ENCODE measurements around the gene TRIM40. TPM values are rescaled to one million over a fixed set of nuclear protein-coding genes. Genes with fewer than 3 reads are reported as not detected.

The TRIM40 gene
- polyA plus RNA-seq, 3 donors, result 0.07 to 0.10 TPM; not detected in 1

- no peak for DNase-seq (ENCODE audit: low read depth in 3 of 3, low spot score in 2 of 3)
These were observed 59.1 kb downstream of the TRIM40 start for GRCh38 chr6:30194797-30195690.

- DNase-seq (ENCODE audit: low read depth in 3 of 3, low spot score in 2 of 3), result no peak
These were observed 60.0 kb downstream of the TRIM40 start for GRCh38 chr6:30195951-30196350.

- no peak for DNase-seq (ENCODE audit: low read depth in 3 of 3, low spot score in 2 of 3)
These were observed 60.4 kb downstream of the TRIM40 start for GRCh38 chr6:30196376-30196775.

Other genes with a start within 250 kb of the TRIM40 start
- gene HLA-A, start 193.6 kb upstream of the TRIM40 start, polyA plus RNA-seq (ENCODE audit: insufficient read length in 3 of 3), result 100 to 1,000 TPM; 154 to 222 (median 202) TPM
- 10 to 100 TPM; 38.7 to 46.4 (median 43.4) TPM for gene POLR1H, start 74.9 kb upstream of the TRIM40 start, polyA plus RNA-seq (ENCODE audit: insufficient read length in 3 of 3)
- gene PPP1R11, start 68.9 kb upstream of the TRIM40 start, polyA plus RNA-seq (ENCODE audit: insufficient read length in 3 of 3), result 10 to 100 TPM; 65.9 to 70.4 (median 66.3) TPM
- gene RNF39, start 60.4 kb upstream of the TRIM40 start, polyA plus RNA-seq (ENCODE audit: insufficient read length in 3 of 3), result 1 to 10 TPM; 1.3 to 1.7 (median 1.5) TPM
- gene TRIM31, start 23.1 kb upstream of the TRIM40 start, polyA plus RNA-seq (ENCODE audit: insufficient read length in 3 of 3), result under 1 TPM in 1 of 3 donors, not detected in 2; 0.26 TPM
- gene TRIM10, start 25.1 kb downstream of the TRIM40 start, polyA plus RNA-seq (ENCODE audit: insufficient read length in 3 of 3), result under 1 TPM; 0.36 to 0.82 (median 0.47) TPM
- under 1 TPM; 0.19 to 0.28 (median 0.26) TPM for gene TRIM15, start 27.4 kb downstream of the TRIM40 start, polyA plus RNA-seq (ENCODE audit: insufficient read length in 3 of 3)
- 10 to 100 TPM; 33.3 to 36.5 (median 35.3) TPM for gene TRIM26, start 77.3 kb downstream of the TRIM40 start, polyA plus RNA-seq (ENCODE audit: insufficient read length in 3 of 3)
- 10 to 100 TPM; 13.1 to 14.1 (median 13.7) TPM for gene TRIM39, start 190.8 kb downstream of the TRIM40 start, polyA plus RNA-seq (ENCODE audit: insufficient read length in 3 of 3)
- gene RPP21, start 209.0 kb downstream of the TRIM40 start, polyA plus RNA-seq (ENCODE audit: insufficient read length in 3 of 3), result 10 to 100 TPM; 29.4 to 32.0 (median 31.5) TPM